GM12801 (cell line): ENCODE data around the gene XBP1.

Experiments used
- CTCF ChIP-seq: IDR thresholded peaks from one replicate; pipeline ENCODE4 v1.5.1; 2011; ENCODE audit warnings: control low read depth; ENCODE audit not compliant: insufficient read length; ENCODE audit errors: extremely low read depth

The XBP1 gene

GRCh38 chr22:28773461-28773867 lies 26.9 kb downstream of the XBP1 start:
- no peak for TF ChIP-seq CTCF

- TF ChIP-seq CTCF: no peak
Measured at GRCh38 chr22:28772633-28773460, 27.5 kb downstream of the XBP1 start, which contains the start of gene CCDC117. Gene CCDC117 (plus strand): TSS chr22:28772695. CDS start chr22:28772850, 155 bp downstream.

GRCh38 chr22:28771195-28771791 lies 29.1 kb downstream of the XBP1 start:
- no peak for TF ChIP-seq CTCF

DNA sequence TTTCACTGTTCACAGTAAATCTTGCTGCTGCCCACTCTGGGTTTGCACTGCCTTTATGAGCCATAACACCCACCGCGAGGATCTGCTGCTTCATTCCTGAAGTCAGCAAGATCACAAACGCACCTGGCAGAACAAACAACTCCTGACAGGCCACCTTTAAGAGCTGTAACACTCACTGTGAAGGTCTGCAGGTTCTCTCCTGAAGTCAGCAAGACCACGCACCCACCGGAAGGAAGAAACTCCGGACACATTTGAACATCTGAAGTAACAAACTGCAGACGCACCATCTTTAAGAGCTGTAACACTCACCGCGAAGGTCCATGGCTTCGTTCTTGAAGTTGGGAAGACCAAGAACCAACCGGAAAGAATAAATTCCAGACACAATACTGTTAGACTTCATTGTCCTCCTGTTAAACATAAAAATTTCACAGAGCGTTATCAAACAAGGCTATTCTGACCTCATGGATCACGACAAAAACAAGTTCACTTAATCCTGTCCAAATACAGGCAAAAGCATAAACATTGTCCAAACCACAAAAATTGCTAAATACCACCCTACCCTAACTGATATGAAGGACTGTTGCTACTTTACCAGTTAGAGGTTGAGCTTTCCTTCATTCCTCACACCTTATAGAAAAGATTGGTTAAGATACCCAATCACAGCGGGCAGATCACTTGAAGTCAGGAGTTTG lies 30.8 kb downstream of the XBP1 start:
- TF ChIP-seq CTCF: no peak

DNA sequence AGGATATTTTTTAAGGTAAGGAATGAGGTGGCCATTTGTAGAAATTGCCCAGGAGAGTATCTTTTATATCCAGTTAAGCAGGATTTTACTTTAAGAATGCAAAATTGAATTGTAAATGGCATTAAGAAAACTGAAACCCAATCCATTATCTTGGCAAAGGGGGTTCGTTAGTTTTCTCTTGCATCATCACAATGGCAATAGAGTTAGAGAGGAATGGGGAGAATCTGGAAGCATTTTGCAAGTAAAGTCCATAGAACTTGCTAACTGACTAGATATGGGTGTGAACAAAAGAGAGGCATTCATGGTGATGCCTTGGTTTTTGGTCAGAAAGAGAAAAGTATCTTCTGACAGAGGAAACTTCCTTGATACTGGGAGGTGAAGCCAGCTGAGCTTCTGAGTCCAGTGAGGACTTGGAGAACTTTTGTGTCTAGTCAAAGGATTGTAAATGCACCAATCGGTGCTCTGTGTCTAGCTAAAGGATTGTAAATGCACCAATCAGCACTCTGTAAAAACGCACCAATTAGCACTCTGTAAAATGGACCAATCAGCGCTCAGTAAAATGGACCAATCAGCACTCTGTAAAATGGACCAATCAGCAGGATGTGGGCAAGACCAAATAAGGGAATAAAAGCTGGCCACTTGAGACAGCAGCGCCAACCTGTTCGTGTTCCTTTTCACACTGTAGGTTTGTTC lies 31.5 kb downstream of the XBP1 start:
- no peak for TF ChIP-seq CTCF

GRCh38 chr22:28766628-28767027 lies 33.7 kb downstream of the XBP1 start:
- no peak for TF ChIP-seq CTCF

DNA sequence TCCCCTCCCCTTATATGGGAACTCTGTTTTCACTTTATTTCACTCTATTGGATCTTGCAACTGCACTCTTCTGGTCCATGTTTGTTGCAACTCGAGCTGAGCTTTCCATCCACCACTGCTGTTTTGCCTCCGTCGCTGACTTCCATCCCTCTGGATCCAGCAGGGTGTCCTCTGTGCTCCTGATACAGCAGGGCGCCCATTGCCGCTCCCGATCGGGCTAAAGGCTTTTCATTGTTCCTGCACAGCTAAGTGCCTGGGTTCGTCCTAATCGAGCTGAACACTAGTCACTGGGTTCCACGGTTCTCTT lies 39.0 kb downstream of the XBP1 start:
- TF ChIP-seq CTCF: no peak
